ENCODE measurements around the gene SRGAP1. TPM values are rescaled to one million over a fixed set of nuclear protein-coding genes. Genes with fewer than 3 reads are reported as not detected.

SRGAP1 gene
- total and polyA plus RNA-seq, 2 of the 13 experiments (the other 11 are each of a cell fraction or from before 2014, with no cell fraction given) = 1.6 to 3.4 TPM

- TF ChIP-seq MLXIP (CRISPR knock-in tag; IDR thresholded peaks at IDR 0.05; ENCODE audit: borderline replicate concordance) = no peak
- no peak for TF ChIP-seq ZNF792 (CRISPR knock-in tag; IDR thresholded peaks at IDR 0.05)
- TF ChIP-seq KAT7 (CRISPR knock-in tag; IDR thresholded peaks at IDR 0.05; ENCODE audit: borderline replicate concordance) = no peak
- no peak for TF ChIP-seq BATF2 (CRISPR knock-in tag; IDR thresholded peaks at IDR 0.05)
Observed at GRCh38 chr12:64137117-64137516, 292.6 kb downstream of the SRGAP1 start (continued).

- Histone ChIP-seq H3K27ac (ENCODE audit: extremely low read length, insufficient read depth, low read length) (no peak overlapping the region), H3K4me3 (replicated peaks in 1 of 3; ENCODE audit: insufficient read depth in 1 of 3, low read depth in 2 of 3, low read length in 3 of 3) (no peak overlapping the region), H3K79me2 (ENCODE audit: insufficient read depth, low read length) (no peaks in the 10 kb centered on the region), H3K4me1 (ENCODE audit: insufficient read depth, low read length) (no peaks in the 10 kb centered on the region), H3K9ac (ENCODE audit: insufficient read depth, low read depth, low read length) (no peak overlapping the region), H3K4me2 (ENCODE audit: low read depth, low read length) (no peak overlapping the region), H3K9me3 (ENCODE audit: low read length) (no peaks in the 10 kb centered on the region), H2AFZ (ENCODE audit: low read length) (no peak overlapping the region), H3K27me3 (ENCODE audit: control insufficient read depth in 1 of 2, insufficient read depth in 2 of 2, low read length in 2 of 2) (no peaks in the 10 kb centered on the region), H3K36me3 (replicated peaks in 1 of 2; ENCODE audit: control insufficient read depth in 1 of 2, insufficient read depth in 2 of 2, low read length in 2 of 2) (peaks cover 2 to 3% of the 10 kb centered on the region in 2 experiments; a peak in 1 of 5 replicates), H4K20me1 (ENCODE audit: insufficient read depth, low read length) (no peaks in the 10 kb centered on the region)
- ChIA-PET POLR2A (no interaction called here), CTCF (ENCODE audit: low intra/inter-chr PET ratio, low total read pairs) (no interaction called here)
- BruUV-seq (replicated peaks) = no TSS peak
- DNase-seq (ENCODE audit: low spot score) (no peak), FAIRE-seq (no peak), ATAC-seq (no peak)
- intact Hi-C loops (cut with micrococcal nuclease; ENCODE audit: unreplicated experiment) (no loop called here), in situ Hi-C loops (cut with HindIII; ENCODE audit: extremely low pct_ligation_motif_present, low pct_unique_long_range_greater_than_20kb) (no loop called here)
- 97% methylated on average over 1 of the region's 1 CpG for WGBS (ENCODE audit: low lambda C conversion rate)
- TF ChIP-seq ZNF816 (CRISPR knock-in tag; IDR thresholded peaks at IDR 0.05; ENCODE audit: borderline replicate concordance) (no peak), MLX (CRISPR knock-in tag; IDR thresholded peaks at IDR 0.05) (no peak), ZSCAN30 (CRISPR knock-in tag; IDR thresholded peaks at IDR 0.05) (no peak), TOPORS (CRISPR knock-in tag; IDR thresholded peaks at IDR 0.05) (no peak), CSRNP1 (CRISPR knock-in tag; IDR thresholded peaks at IDR 0.05) (no peak), IKZF1 (IDR thresholded peaks at IDR 0.05) (no peak), HMGXB3 (CRISPR knock-in tag; IDR thresholded peaks at IDR 0.05; ENCODE audit: borderline replicate concordance) (no peak), ZNF260 (CRISPR knock-in tag; IDR thresholded peaks at IDR 0.05; ENCODE audit: borderline replicate concordance, low read depth) (no peak), ZNF790 (CRISPR knock-in tag; IDR thresholded peaks at IDR 0.05; ENCODE audit: borderline replicate concordance) (no peak), CHD2 (IDR thresholded peaks at IDR 0.05; ENCODE audit: low read depth, low read length) (no peak)
Observed at GRCh38 chr12:64139021-64139420, 294.5 kb downstream of the SRGAP1 start.
